IMR-90 (cell line): Measurements from ENCODE around the gene ERN1. TPM values are rescaled to one million over a fixed set of nuclear protein-coding genes. Genes with fewer than 3 reads are reported as not detected.

Experiments
- ATAC-seq: fragments of 200-7000 bp; cut with Tn5 transposase; 2 replicates; pipeline ENCODE4 v1.9.1; 2020; ENCODE audit warnings: low read depth, mild to moderate bottlenecking, moderate library complexity
- BruUV-seq: library from RNA; stranded (reverse); fragments of 400-500 nt; replicated peaks from 2 replicates; lab custom pipeline; 2021; lab: Mats Ljungman, UMichigan
- CTCF ChIA-PET: fragments of 300-600 bp; formaldehyde crosslinking; extraction: SDS; loops from one replicate; lab custom pipeline; 2021; ENCODE audit warnings: antibody characterized with exemption; lab: Yijun Ruan, JAX
- POLR2A ChIA-PET: fragments of 300-600 bp; sonication (Branson Sonifier 250); formaldehyde crosslinking; loops from one replicate; lab custom pipeline; 2022; ENCODE audit warnings: antibody characterized with exemption; ENCODE audit not compliant: unreplicated experiment; lab: Charles Lee
- DNase-seq: peaks from one replicate; pipeline ENCODE4 v3.0.0; 2013
- H2AFZ ChIP-seq: replicated peaks from 2 replicates; pipeline ENCODE3; 2013; ENCODE audit warnings: low read length, mild to moderate bottlenecking; ENCODE audit not compliant: poor library complexity
- H2AK5ac ChIP-seq: 2 replicates; pipeline ENCODE4 v1.6.1; 2013; ENCODE audit warnings: low read depth, low read length, inconsistent platforms
- H2AK9ac ChIP-seq: replicated peaks from 2 replicates; pipeline ENCODE3; 2013; ENCODE audit warnings: mild to moderate bottlenecking, low read depth, low read length, moderate library complexity; ENCODE audit not compliant: poor library complexity
- H2BK120ac ChIP-seq: 2 replicates; pipeline ENCODE4 v1.6.1; 2013; ENCODE audit warnings: low read depth, low read length, inconsistent platforms
- H2BK15ac ChIP-seq: 3 replicates; pipeline ENCODE4 v1.6.1; 2013; ENCODE audit warnings: low read depth, low read length, inconsistent platforms
- H2BK20ac ChIP-seq: 2 replicates; pipeline ENCODE4 v1.6.1; 2013; ENCODE audit warnings: low read depth, mild to moderate bottlenecking, inconsistent platforms, low read length, moderate library complexity
- H2BK5ac ChIP-seq: 2 replicates; pipeline ENCODE4 v1.6.1; 2013; ENCODE audit warnings: mild to moderate bottlenecking, low read depth, low read length, inconsistent platforms; ENCODE audit not compliant: poor library complexity, severe bottlenecking
- H3K14ac ChIP-seq: replicated peaks from 2 replicates; pipeline ENCODE4 v1.6.1; 2013; ENCODE audit warnings: low read depth, low read length, inconsistent platforms
- H3K18ac ChIP-seq: 2 replicates; pipeline ENCODE4 v1.6.1; 2013; ENCODE audit warnings: low read depth, low read length, control low read depth
- H3K23ac ChIP-seq: 2 replicates; pipeline ENCODE4 v1.6.1; 2013; ENCODE audit warnings: low read depth, low read length, inconsistent platforms
- H3K27ac ChIP-seq: 2 replicates; pipeline ENCODE4 v1.5.1; 2013; ENCODE audit warnings: mild to moderate bottlenecking, control low read depth, low read length; ENCODE audit not compliant: insufficient read depth
- H3K27me3 ChIP-seq: 2 replicates; pipeline ENCODE4 v1.6.1; 2013; ENCODE audit warnings: low read length; ENCODE audit not compliant: control insufficient read depth, insufficient read depth
- H3K36me3 ChIP-seq: 2 replicates; pipeline ENCODE4 v1.6.1; 2013; ENCODE audit warnings: low read length, mixed read lengths; ENCODE audit not compliant: control insufficient read depth, insufficient read depth
- H3K4ac ChIP-seq: 2 replicates; pipeline ENCODE4 v1.6.1; 2013; ENCODE audit warnings: low read depth, low read length, inconsistent platforms
- H3K4me1 ChIP-seq: 2 replicates; pipeline ENCODE4 v1.6.1; 2013; ENCODE audit warnings: low read length, mixed read lengths; ENCODE audit not compliant: control insufficient read depth, insufficient read depth
- H3K4me2 ChIP-seq: 2 replicates; pipeline ENCODE4 v1.6.1; 2013; ENCODE audit warnings: low read depth, mild to moderate bottlenecking, control low read depth, low read length, moderate library complexity
- H3K4me3 ChIP-seq: 2 replicates; pipeline ENCODE4 v1.5.1; 2013; ENCODE audit warnings: low read depth, mild to moderate bottlenecking, control low read depth, low read length, moderate library complexity; ENCODE audit not compliant: insufficient read depth
- H3K56ac ChIP-seq: 2 replicates; pipeline ENCODE4 v1.6.1; 2013; ENCODE audit warnings: low read length, inconsistent platforms; ENCODE audit not compliant: insufficient read depth; ENCODE audit errors: extremely low read depth
- H3K79me1 ChIP-seq, 2 experiments: 2 replicates each; pipeline ENCODE4 v1.6.1; 2013; ENCODE audit warnings: low read length in 2 of 2, inconsistent platforms in 1 of 2, low read depth in 1 of 2
- H3K9ac ChIP-seq: 2 replicates; pipeline ENCODE4 v1.6.1; 2013; ENCODE audit warnings: low read depth, low read length, control low read depth
- H3K9me1 ChIP-seq: 2 replicates; pipeline ENCODE4 v1.6.1; 2013; ENCODE audit warnings: low read length, inconsistent platforms; ENCODE audit not compliant: insufficient read depth
- H3K9me3 ChIP-seq: 2 replicates; pipeline ENCODE4 v1.6.1; 2013; ENCODE audit warnings: low read length; ENCODE audit not compliant: control insufficient read depth, insufficient read depth
- H4K20me1 ChIP-seq: 2 replicates; pipeline ENCODE4 v1.6.1; 2013; ENCODE audit warnings: low read length, inconsistent platforms; ENCODE audit not compliant: insufficient read depth
- H4K5ac ChIP-seq: 2 replicates; pipeline ENCODE4 v1.6.1; 2013; ENCODE audit warnings: mild to moderate bottlenecking, low read depth, low read length, control low read depth
- H4K8ac ChIP-seq, 2 experiments: 2 replicates each; pipeline ENCODE4 v1.6.1; 2013; ENCODE audit warnings: low read depth in 2 of 2, low read length in 2 of 2, control low read depth in 1 of 2, inconsistent platforms in 1 of 2
- H4K91ac ChIP-seq: 2 replicates; pipeline ENCODE4 v1.6.1; 2013; ENCODE audit warnings: low read depth, low read length, inconsistent platforms; ENCODE audit not compliant: insufficient read depth
- BHLHE40 ChIP-seq: fragments of 150-350 bp; IDR thresholded peaks from 2 replicates; pipeline ENCODE4 v1.6.1; 2016; ENCODE audit warnings: mild to moderate bottlenecking, low read depth, low read length
- CEBPB ChIP-seq: IDR thresholded peaks from 2 replicates; pipeline ENCODE4 v1.6.1; 2012; ENCODE audit warnings: low read depth, low read length, improper control_type of control experiment
- CHD1 ChIP-seq: IDR thresholded peaks from 2 replicates; pipeline ENCODE4 v1.6.1; 2012; ENCODE audit warnings: low read depth, low read length, improper control_type of control experiment
- CTCF ChIP-seq: conservative IDR thresholded peaks from 2 replicates; pipeline ENCODE4 v1.5.1; 2012; ENCODE audit warnings: mild to moderate bottlenecking, low read depth, low read length, improper control_type of control experiment
- FOS ChIP-seq: fragments of 150-350 bp; IDR thresholded peaks from 2 replicates; pipeline ENCODE4 v1.6.1; 2016; ENCODE audit warnings: low read depth, low read length
- MAFK ChIP-seq: IDR thresholded peaks from 2 replicates; pipeline ENCODE4 v1.6.1; 2012; ENCODE audit warnings: low read depth, low read length, improper control_type of control experiment
- MAZ ChIP-seq: IDR thresholded peaks from 2 replicates; pipeline ENCODE4 v1.6.1; 2012; ENCODE audit warnings: low read depth, mild to moderate bottlenecking, low read length, improper control_type of control experiment, moderate library complexity, borderline replicate concordance
- MXI1 ChIP-seq: IDR thresholded peaks from 2 replicates; pipeline ENCODE4 v1.6.1; 2012; ENCODE audit warnings: low read depth, mild to moderate bottlenecking, low read length, moderate library complexity, borderline replicate concordance
- NFE2L2 ChIP-seq: fragments of 150-350 bp; IDR thresholded peaks from 2 replicates; pipeline ENCODE4 v1.6.1; 2016; ENCODE audit warnings: low read depth, mild to moderate bottlenecking, low read length
- POLR2A ChIP-seq: IDR thresholded peaks from 2 replicates; pipeline ENCODE4 v1.6.1; 2012; ENCODE audit warnings: mild to moderate bottlenecking, low read depth, low read length
- RAD21 ChIP-seq: IDR thresholded peaks from 2 replicates; pipeline ENCODE4 v1.6.1; 2012; ENCODE audit warnings: low read length, improper control_type of control experiment
- RCOR1 ChIP-seq: IDR thresholded peaks from 2 replicates; pipeline ENCODE4 v1.6.1; 2012; ENCODE audit warnings: mild to moderate bottlenecking, low read length, improper control_type of control experiment; ENCODE audit not compliant: insufficient replicate concordance
- RFX5 ChIP-seq: IDR thresholded peaks from 2 replicates; pipeline ENCODE4 v1.8.0; 2012; ENCODE audit warnings: low read depth, mild to moderate bottlenecking, low read length, moderate library complexity
- SMC3 ChIP-seq: fragments of 150-350 bp; IDR thresholded peaks from 2 replicates; pipeline ENCODE4 v1.6.1; 2016; ENCODE audit warnings: low read depth, mild to moderate bottlenecking, antibody characterized with exemption, low read length, moderate library complexity
- WGBS, 2 experiments: methylation state at CpG; one replicate each; pipeline versions ENCODE4 v1.1.5 to v1.1.7; 2013; ENCODE audit warnings: missing lambda C conversion rate in 2 of 2; ENCODE audit not compliant: insufficient read length in 1 of 2; ENCODE audit errors: extremely low coverage in 2 of 2; 5-methylcytosine and 5-hydroxymethylcytosine counted together
- dilution Hi-C: fragments of 300-500 bp; cut with HindIII; formaldehyde crosslinking; loops from one replicate; pipeline ENCODE4 v1.14.3; 2018; ENCODE audit warnings: low sequenced_read_pairs; ENCODE audit not compliant: unreplicated experiment
- in situ Hi-C: fragments of 300-500 bp; cut with MboI; formaldehyde crosslinking; loops from 3 replicates; pipeline ENCODE4 v1.14.3; 2019; ENCODE audit warnings: low sequenced_read_pairs, inconsistent platforms, mixed read lengths
- intact Hi-C: fragments of 100-400 bp; cut with micrococcal nuclease; formaldehyde crosslinking; loops from 2 replicates; pipeline ENCODE4 v1.10.0; 2022
- polyA plus RNA-seq, 3 experiments: library from polyadenylated mRNA; depleted of rRNA; stranded (reverse); fragments of >200 nt; gene quantifications; 2 replicates each; pipeline ENCODE4 v1.2.3, GENCODE V29; 2012; ENCODE audit warnings: low replicate concordance in 1 of 3
- total RNA-seq: library from RNA; depleted of rRNA; stranded (reverse); fragments of >200 nt; gene quantifications from 2 replicates; pipeline ENCODE4 v1.2.3, GENCODE V29; 2012
- TF ChIP-seq, protein P1 (sequence below): fragments of 150-350 bp; IDR thresholded peaks from 2 replicates; pipeline ENCODE4 v1.6.1; 2016; ENCODE audit warnings: low read depth, mild to moderate bottlenecking, low read length, moderate library complexity, borderline replicate concordance
- TF ChIP-seq, protein P2 (sequence below): fragments of 150-350 bp; IDR thresholded peaks from 2 replicates; pipeline ENCODE4 v1.6.1; 2017; ENCODE audit warnings: mild to moderate bottlenecking, antibody characterized with exemption, low read length, low read depth

ERN1 gene
- total and polyA plus RNA-seq, 2 of the 4 experiments (the other 2 are of a cell fraction), result 2.7 to 4.1 TPM

DNA sequence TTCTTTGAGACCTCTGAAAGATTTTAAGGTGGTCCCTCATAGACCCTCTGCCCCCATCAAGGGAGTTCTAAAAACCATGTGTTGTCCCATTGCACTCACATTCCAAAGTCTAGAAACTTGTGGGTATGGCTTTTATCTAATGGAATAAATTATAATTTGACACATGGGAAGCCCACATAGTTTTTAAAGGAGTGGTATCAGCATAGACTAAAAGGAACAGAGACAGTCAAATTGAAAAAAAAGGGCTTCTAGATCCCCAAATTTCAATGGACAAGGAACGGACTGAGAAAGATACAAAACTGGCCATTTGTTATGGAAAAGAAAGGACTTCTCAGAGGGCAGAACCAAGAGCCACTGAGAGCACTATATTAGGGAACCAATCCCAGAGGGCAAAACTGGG lies 60.8 kb downstream of the ERN1 start:
- H2BK20ac ChIP-seq, result no peak overlapping the region
- no peak overlapping the region for H2BK5ac ChIP-seq
- WGBS, 2 experiments, result no CpG with 5 or more reads among the region's 1 CpG
- H2AK9ac ChIP-seq, result no peak overlapping the region
- no peak overlapping the region for H3K14ac ChIP-seq
- peaks cover 28% of the 10 kb centered on the region for H3K36me3 ChIP-seq
- H4K91ac ChIP-seq, result no peak overlapping the region
- dilution Hi-C loops, result no loop called here
- no peak overlapping the region for H2BK120ac ChIP-seq
- POLR2A ChIA-PET, result no interaction called here
- H3K27me3 ChIP-seq, result no peaks in the 10 kb centered on the region
- H4K20me1 ChIP-seq, result no peaks in the 10 kb centered on the region
- no peak overlapping the region for H3K18ac ChIP-seq
- H2AK5ac ChIP-seq, result no peak overlapping the region
- DNase-seq, result no peak
- no peak overlapping the region for H2BK15ac ChIP-seq
- H3K4me1 ChIP-seq, result peaks cover 3% of the 10 kb centered on the region; the same call in 1 of the 2 replicates
- CTCF ChIA-PET, result no interaction called here
- no peak overlapping the region for H3K9ac ChIP-seq
- H3K9me1 ChIP-seq, result peaks cover 3% of the 10 kb centered on the region; the same call in 1 of the 2 replicates
- H3K79me1 ChIP-seq, result 0 out of 4 replicates have a peak, but pooled peaks cover 0 to 3% of the 10 kb centered on the region in 2 experiments
- H3K9me3 ChIP-seq, result peaks cover 14% of the 10 kb centered on the region
- no peak overlapping the region for H4K8ac ChIP-seq
- H4K5ac ChIP-seq, result no peak overlapping the region
- no peak overlapping the region for H3K56ac ChIP-seq
- ATAC-seq, result no peak
- intact Hi-C loops, result no loop called here
- H3K4me2 ChIP-seq, result no peak overlapping the region
- BruUV-seq, result no TSS peak
- H3K4ac ChIP-seq, result no peak overlapping the region
- H2AFZ ChIP-seq, result no peak overlapping the region
- no peak overlapping the region for H3K4me3 ChIP-seq
- no peak overlapping the region for H3K23ac ChIP-seq
- TF ChIP-seq MXI1 (no peak), MAZ (no peak), FOS (no peak), RAD21 (no peak), NFE2L2 (no peak), MAFK (no peak), RFX5 (no peak), CTCF (no peak), BHLHE40 (no peak), RCOR1 (no peak), CHD1 (no peak), POLR2A (no peak), CEBPB (no peak), SMC3 (no peak)
- TF ChIP-seq, protein P1, sequence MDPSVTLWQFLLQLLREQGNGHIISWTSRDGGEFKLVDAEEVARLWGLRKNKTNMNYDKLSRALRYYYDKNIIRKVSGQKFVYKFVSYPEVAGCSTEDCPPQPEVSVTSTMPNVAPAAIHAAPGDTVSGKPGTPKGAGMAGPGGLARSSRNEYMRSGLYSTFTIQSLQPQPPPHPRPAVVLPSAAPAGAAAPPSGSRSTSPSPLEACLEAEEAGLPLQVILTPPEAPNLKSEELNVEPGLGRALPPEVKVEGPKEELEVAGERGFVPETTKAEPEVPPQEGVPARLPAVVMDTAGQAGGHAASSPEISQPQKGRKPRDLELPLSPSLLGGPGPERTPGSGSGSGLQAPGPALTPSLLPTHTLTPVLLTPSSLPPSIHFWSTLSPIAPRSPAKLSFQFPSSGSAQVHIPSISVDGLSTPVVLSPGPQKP, result no peak
- TF ChIP-seq, protein P2, sequence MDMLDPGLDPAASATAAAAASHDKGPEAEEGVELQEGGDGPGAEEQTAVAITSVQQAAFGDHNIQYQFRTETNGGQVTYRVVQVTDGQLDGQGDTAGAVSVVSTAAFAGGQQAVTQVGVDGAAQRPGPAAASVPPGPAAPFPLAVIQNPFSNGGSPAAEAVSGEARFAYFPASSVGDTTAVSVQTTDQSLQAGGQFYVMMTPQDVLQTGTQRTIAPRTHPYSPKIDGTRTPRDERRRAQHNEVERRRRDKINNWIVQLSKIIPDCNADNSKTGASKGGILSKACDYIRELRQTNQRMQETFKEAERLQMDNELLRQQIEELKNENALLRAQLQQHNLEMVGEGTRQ, result no peak
- no peak overlapping the region for H3K27ac ChIP-seq
- in situ Hi-C loops, result loop anchor here (5.0 kb wide), 1 partner anchor 58 kb away; no protein-coding TSS in a partner anchor
